Kidney glomerular epithelial cell (primary cell): ENCODE data around the gene LRMDA.

ENCODE experiments used
- DNase-seq: peaks from one replicate; lab custom pipeline; 2025; lab: John Stamatoyannopoulos, UW

The LRMDA gene

GRCh38 chr10:75431180-75432111 lies at the start of gene LRMDA:
Gene LRMDA (plus strand): TSS chr10:75431624.
- DNase-seq, result no peak

GRCh38 chr10:75386128-75386527 lies 45.3 kb upstream of the LRMDA start:
- no peak for DNase-seq

DNA sequence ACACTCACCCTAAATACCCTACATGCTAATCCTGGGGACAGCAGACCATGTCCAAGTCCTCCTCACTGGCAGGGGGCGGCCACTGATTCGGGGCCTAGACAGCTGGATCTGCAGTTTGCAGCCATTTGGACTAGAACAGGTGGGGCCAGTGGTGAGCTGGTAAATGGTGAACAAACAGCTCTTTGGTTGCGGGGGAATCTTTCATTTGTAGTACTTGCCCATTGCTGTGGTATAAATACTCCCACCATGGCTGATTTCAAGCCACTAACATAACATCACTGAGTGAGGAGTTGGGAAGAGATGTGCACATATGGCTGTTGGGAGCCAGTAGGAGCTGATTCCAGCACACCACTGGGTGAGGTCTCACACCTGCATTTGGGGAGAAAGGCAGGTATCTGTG lies 43.3 kb upstream of the LRMDA start:
- DNase-seq, result no peak

- no peak for DNase-seq
Measured at GRCh38 chr10:75390178-75390577, 41.2 kb upstream of the LRMDA start.

DNA sequence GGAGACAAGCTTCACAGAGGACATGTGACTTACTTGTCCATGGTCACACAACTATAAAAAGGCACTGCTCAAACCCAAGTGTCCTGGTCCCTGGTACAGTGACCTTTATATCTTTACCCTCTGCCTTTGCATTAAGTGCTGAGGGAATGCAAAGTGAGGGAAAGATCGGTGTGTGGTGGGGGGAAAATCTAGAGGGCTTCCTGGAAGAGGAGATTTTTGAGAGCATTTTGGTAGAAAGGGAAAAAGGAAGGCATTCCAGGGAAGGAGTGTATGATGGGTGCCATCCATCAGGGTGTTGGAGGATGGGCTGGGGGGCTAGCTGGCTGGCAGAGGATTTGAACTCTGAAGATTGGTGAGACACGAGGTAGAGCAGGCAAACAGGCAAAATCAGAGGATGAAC lies 39.2 kb upstream of the LRMDA start:
- no peak for DNase-seq

GRCh38 chr10:75392744-75393143 lies 38.7 kb upstream of the LRMDA start:
- no peak for DNase-seq

DNA sequence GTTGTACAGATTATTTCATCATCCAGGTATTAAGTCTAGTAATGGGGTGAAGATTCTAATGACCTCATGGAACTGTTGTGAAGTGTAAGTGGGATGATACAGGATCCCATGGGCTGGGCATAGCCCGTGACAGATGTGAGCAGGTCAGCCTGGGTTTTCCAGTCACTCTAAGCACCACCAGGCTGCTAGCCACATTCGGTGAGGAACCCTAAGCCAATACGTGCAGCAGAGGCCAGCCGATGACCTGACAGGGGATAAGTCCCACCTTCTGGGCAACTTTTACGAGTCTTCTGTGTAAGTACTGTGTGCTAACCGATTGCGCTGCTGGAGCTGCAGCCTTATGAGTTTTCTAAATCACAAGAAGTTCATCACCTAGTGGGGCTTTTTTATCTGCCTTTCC lies 37.2 kb upstream of the LRMDA start:
- no peak for DNase-seq

DNA sequence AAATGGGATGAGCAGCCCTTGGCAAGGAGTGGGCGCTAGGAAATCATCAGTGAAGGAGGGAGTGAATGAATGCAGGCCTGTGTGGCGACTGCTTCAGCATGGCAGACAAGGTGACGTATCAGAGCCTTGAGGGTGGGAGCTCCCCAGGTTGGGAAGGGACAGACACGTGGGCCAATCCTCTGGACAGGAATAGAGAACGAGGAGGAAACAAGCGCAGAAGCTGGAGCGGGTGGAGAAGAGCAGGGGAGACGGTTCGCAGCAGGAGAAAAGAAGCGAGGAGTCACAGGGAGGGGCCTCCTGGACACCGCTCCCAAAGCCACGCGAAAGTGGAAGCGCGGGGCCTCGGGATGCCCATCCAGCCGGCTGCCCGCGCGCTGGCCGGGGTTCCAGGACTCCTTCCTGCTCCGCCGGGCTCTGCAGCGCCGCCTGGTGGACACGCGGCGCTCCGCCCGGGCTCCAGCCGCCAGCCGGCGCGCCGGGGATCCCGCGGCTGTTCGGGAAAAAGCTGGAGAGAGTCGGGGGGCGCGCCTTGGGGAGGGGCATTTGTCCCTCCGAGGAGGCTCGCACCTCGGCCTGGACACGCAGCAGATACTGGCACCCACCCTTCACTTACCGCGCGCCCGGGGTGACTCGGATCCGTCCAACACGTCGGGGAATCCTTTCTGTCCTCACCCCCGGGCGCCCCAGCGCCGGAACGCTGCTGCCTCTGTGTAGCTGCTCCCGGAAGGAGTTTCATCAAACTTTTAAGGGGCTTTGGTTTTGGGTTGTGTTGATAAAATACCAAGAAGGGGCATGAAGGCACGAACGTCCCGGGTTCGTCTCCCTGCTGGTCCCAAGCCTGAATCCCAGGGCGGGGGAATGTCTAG lies 36.1 kb upstream of the LRMDA start:
- peak; percentile 63 for DNase-seq

DNA sequence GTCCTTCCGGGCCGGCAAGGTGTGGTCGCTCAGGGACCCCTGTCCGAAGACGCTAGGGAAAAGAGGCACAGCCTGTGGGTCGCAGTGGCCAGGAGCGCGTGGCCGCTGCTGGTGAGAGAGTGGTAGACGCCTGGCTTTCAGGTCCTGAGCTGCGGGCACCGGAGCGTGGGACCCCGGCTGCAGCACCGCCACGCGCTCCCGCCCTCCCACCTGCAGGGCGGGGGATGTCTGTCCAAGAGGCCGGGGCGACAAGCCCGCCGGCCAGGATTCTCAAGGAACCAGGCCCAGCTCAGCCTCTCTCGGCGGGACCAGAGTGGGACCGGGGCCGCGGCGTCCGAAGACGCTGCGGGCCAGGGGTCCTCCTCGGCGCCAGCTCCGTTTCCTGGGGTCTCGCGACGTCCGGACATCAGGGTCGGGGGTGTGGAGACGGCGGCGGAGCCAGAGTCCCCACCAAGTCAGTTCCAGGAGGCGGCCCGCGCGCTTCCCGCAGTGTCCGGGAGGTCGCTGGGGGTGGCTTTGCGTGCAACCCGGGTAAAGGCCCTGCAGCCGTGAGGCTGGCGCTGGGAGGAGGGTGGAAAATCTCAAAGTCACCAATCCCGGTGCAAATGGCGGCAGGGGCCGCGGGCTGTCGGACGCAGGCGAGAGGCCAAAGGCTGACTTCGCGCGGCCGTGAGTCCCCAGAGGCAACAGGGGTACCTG lies 35.3 kb upstream of the LRMDA start:
- DNase-seq, result peak; percentile 63

DNA sequence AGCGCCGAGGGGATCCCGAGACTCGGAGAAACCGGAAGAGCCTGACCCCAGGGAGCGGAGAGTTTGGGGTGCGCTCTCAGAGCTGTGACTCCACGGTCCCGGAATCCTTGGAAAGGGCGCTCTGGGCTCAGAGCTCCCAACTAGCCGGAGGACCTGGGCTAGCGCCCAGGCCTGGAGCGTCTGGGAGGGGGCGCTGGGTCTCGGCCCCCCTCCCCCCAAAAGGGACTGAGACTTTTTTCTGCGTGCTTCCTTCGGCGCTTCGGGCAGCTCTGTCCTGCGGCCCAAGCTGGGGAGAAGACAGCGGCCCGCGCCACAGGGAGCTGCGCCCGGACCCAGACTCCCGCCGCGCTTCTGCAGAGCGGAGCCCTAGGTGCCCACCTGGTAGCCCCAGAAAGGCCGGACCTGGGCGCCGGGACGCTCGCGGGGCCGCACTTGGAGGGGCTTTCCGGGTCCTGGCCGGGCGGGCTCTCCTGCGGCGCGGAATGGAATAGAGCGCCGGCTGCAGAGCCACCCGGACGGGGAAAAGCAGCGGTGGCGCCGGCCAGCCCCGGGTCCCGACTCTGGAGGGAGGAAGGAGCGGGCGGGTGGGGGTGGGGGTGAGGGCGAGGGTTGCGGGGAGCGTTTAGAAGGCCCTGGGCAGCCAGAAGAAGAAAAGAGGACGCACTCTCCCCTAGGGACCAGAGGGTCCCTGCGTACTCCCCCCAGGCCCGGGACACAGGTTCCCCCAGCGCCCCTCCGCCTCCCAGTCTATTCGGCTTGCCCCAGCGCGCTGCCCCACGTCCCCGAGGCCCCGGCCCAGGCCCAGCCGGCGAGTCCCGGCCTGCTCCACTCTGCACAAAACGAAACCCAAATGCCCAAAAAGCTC lies 34.6 kb upstream of the LRMDA start:
- peak; percentile 56 for DNase-seq

DNA sequence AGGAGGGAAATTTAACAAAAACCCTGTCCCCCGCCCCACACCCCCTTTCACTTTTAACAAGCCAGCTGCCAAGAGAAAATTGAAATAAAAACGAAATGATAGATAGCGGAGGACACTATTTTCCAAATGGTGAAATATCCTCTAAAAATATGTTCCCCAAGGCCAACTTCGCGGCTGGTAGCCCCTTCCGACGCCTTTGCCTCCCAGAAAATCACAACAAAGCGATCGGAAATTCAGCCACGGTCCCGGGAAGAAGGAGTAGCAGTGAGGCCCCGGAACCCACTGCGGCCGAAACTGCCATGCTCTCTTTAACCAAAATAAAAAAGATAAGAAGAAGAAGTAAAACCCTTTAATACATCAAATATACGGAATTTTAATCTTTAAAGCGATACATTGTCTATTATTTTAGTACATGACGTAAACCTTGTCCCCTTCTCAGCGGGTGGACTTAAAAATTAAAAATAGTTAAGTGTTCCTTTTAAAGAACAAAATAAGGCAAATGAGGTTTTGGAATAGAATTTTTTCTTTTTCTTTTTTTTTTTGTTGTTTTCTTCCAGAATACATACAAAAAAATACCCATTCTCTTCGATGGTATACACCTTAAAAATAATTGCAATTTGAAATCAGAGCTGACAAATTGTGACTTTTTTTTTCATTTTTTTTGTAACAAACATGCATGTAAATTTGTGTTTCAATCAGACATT lies 33.8 kb upstream of the LRMDA start:
- DNase-seq, result peak; percentile 15

GRCh38 chr10:75398200-75398691 lies 33.2 kb upstream of the LRMDA start:
- DNase-seq, result peak; percentile 61

DNA sequence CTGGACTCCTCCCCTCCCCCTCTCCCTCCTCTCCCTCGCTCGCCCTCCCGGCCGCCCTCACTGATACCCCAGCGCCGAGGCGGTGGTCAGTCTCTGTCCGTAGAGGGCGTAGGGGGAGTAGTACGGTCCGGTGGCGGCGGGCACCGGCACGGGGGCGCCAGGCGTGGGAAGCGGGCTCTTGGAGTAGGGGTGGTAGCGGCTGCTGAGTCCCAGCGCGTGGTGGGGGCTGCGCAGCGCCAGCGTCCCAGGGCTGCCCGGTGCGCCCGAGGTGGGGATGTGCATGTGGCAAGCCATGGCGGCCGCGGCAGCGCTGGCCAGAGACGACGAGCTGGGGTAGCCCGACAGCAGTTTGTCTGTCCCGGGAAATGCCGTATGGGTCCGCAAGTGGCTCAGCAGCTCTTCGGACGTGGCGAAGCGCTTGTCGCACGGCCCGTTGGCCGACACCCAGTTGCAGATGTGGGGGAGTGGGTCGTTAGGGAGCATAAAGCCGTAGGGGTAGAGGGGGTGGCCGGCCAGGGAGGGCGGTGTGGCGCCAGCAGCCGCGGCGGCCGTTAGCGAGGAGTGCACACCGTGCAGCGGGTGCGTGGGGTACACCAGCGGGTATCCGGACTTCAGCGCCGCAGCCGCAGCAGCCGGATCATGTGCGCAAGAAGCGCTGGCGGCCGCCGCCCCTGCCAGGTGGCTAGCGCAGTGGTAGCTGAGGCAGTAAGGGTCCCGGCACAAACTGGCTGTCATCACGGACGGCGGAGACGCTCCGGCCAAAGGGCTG lies 32.5 kb upstream of the LRMDA start:
- no peak for DNase-seq

GRCh38 chr10:75399461-75400162 lies 31.8 kb upstream of the LRMDA start:
- DNase-seq, result peak; percentile 40

DNA sequence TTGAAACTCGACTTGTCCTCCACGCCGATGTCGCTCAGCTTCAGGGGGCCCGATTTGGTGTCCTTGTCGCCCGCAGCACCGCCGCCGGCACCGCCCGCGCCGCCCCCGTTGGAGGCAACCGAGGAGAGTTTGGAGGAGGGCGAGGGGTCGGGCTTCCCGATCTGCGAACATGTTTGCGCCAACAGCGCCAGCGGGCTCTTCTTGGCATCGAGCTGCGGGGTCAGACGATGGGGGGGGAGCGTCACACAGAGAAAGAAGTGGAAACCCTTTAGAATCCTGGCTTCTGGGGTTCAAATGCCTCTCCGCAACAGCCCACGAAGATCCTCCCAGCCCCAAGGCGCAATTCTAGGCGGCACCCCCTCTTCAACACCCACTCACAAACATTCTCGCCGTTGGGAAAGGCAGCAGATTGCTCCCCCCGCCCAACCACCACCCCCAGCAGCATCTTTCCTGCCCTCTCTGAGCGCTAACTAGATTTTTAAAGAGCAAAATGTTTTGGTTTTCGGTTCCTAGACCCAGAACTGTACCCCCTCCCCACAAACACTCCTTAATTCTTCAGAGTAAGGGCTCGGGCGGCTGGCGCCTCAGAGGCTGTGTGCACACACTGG lies 31.2 kb upstream of the LRMDA start:
- DNase-seq, result no peak

GRCh38 chr10:75400771-75401568 lies 30.5 kb upstream of the LRMDA start:
- DNase-seq, result peak; percentile 21

- DNase-seq, result peak; percentile 94
Measured at GRCh38 chr10:75401569-75402485, 29.6 kb upstream of the LRMDA start, which contains the start of gene ZNF503. Gene ZNF503 (minus strand): TSS chr10:75401764. CDS start chr10:75401419, 345 bp downstream.
